Left colon (tissue), 2 donors: Measurements from ENCODE around the gene SRGAP1. TPM values are rescaled to one million over a fixed set of nuclear protein-coding genes. Genes with fewer than 3 reads are reported as not detected.

ENCODE experiments used
- ATAC-seq: fragments of 200-7000 bp; cut with Tn5 transposase; one replicate; pipeline ENCODE4 v1.9.1; 2020; ENCODE audit warnings: mild to moderate bottlenecking, moderate library complexity
- DNase-seq, 2 donors: peaks; one replicate each; pipeline ENCODE4 v3.0.0-alpha.2; 2020
- intact Hi-C, 2 donors: fragments of 100-400 bp; cut with DNase I in 1 of 2; cut with micrococcal nuclease in 1 of 2; formaldehyde crosslinking; loops; one replicate each; pipeline versions ENCODE4 v1.11.2 to v1.14.0; 2022; cut with DNase I, micrococcal nuclease
- total RNA-seq, 2 donors: library from RNA; stranded (reverse); fragmentation: NEBNext Ultra II Directional; extraction: Animal tissue kit (Norgen Biotek cat#: 25700); gene quantifications; one replicate each; pipeline ENCODE4 v1.2.1, GENCODE V29; 2021
- donor health status: DM: no; HTN: no; CAD: no.
- donor health status: DM: yes; HTN: yes; CAD: no.

Gene SRGAP1
- total RNA-seq, 2 donors from 2014 or later: 18.6 to 22.7 TPM

- ATAC-seq: peak; percentile 79
- DNase-seq: peak; percentile 83 to 89
- intact Hi-C loops: no loop called here
These were observed 239.0 kb downstream of the SRGAP1 start for GRCh38 chr12:64083285-64084210.

- intact Hi-C loops: no loop called here
- no peak for ATAC-seq
These were observed 240.7 kb downstream of the SRGAP1 start for GRCh38 chr12:64085154-64085553.

GRCh38 chr12:64085996-64086395, 241.5 kb downstream of the SRGAP1 start:
- intact Hi-C loops: no loop called here
- ATAC-seq: no peak

More at GRCh38 chr12:64085154-64085553, 240.7 kb downstream of the SRGAP1 start:
- no peak for DNase-seq

GRCh38 chr12:64086946-64087345, 242.4 kb downstream of the SRGAP1 start:
- no peak for ATAC-seq
- no peak for DNase-seq
- intact Hi-C loops: no loop called here

More at GRCh38 chr12:64085996-64086395, 241.5 kb downstream of the SRGAP1 start:
- DNase-seq: no peak

GRCh38 chr12:64087761-64088160, 243.3 kb downstream of the SRGAP1 start:
- ATAC-seq (no peak), DNase-seq (no peak)
- intact Hi-C loops: no loop called here

GRCh38 chr12:64088431-64089349, 244.2 kb downstream of the SRGAP1 start:
- intact Hi-C loops: no loop called here
- peak; percentile 98 for ATAC-seq
- peak; percentile 24 to 67 for DNase-seq

- no peak for ATAC-seq
- DNase-seq: no peak
- intact Hi-C loops: no loop called here
These were observed 245.5 kb downstream of the SRGAP1 start for GRCh38 chr12:64090047-64090446.

- ATAC-seq (no peak), DNase-seq (no peak)
- intact Hi-C loops: no loop called here
These were observed 246.7 kb downstream of the SRGAP1 start for GRCh38 chr12:64091186-64091585.

GRCh38 chr12:64092507-64093196, 248.2 kb downstream of the SRGAP1 start:
- DNase-seq (no peak), ATAC-seq (no peak)
- intact Hi-C loops: no loop called here

GRCh38 chr12:64093689-64094088, 249.2 kb downstream of the SRGAP1 start:
- intact Hi-C loops: no loop called here
- ATAC-seq (no peak), DNase-seq (no peak)

- intact Hi-C loops: no loop called here
- no peak for DNase-seq
- no peak for ATAC-seq
These were observed 253.0 kb downstream of the SRGAP1 start for GRCh38 chr12:64097366-64098105.

GRCh38 chr12:64098709-64099354, 254.3 kb downstream of the SRGAP1 start:
- DNase-seq (no peak), ATAC-seq (no peak)
- intact Hi-C loops: no loop called here

GRCh38 chr12:64099397-64099796, 254.9 kb downstream of the SRGAP1 start:
- ATAC-seq (no peak), DNase-seq (no peak)
- intact Hi-C loops: no loop called here

GRCh38 chr12:64102339-64102738, 257.8 kb downstream of the SRGAP1 start:
- no peak for DNase-seq
- no peak for ATAC-seq
- intact Hi-C loops: no loop called here

- intact Hi-C loops: no loop called here
- peak in 1 of 2 donors; percentile 46 for DNase-seq
- no peak for ATAC-seq
These were observed 259.6 kb downstream of the SRGAP1 start for GRCh38 chr12:64103825-64104740.

GRCh38 chr12:64105026-64105425, 260.5 kb downstream of the SRGAP1 start:
- intact Hi-C loops: no loop called here
- DNase-seq (no peak), ATAC-seq (no peak)

GRCh38 chr12:64107776-64108175, 263.3 kb downstream of the SRGAP1 start:
- no peak for DNase-seq
- intact Hi-C loops: no loop called here
- ATAC-seq: no peak
